GM19397 (cell line): ENCODE results near the gene ZNF518B.

Source experiments
- ATAC-seq: cut with Tn5 transposase; IDR thresholded peaks from one replicate; pipeline ENCODE4 v1.9.1; 2021; ENCODE audit warnings: mild to moderate bottlenecking, moderate library complexity; ENCODE audit not compliant: unreplicated experiment

Gene ZNF518B, protein sequence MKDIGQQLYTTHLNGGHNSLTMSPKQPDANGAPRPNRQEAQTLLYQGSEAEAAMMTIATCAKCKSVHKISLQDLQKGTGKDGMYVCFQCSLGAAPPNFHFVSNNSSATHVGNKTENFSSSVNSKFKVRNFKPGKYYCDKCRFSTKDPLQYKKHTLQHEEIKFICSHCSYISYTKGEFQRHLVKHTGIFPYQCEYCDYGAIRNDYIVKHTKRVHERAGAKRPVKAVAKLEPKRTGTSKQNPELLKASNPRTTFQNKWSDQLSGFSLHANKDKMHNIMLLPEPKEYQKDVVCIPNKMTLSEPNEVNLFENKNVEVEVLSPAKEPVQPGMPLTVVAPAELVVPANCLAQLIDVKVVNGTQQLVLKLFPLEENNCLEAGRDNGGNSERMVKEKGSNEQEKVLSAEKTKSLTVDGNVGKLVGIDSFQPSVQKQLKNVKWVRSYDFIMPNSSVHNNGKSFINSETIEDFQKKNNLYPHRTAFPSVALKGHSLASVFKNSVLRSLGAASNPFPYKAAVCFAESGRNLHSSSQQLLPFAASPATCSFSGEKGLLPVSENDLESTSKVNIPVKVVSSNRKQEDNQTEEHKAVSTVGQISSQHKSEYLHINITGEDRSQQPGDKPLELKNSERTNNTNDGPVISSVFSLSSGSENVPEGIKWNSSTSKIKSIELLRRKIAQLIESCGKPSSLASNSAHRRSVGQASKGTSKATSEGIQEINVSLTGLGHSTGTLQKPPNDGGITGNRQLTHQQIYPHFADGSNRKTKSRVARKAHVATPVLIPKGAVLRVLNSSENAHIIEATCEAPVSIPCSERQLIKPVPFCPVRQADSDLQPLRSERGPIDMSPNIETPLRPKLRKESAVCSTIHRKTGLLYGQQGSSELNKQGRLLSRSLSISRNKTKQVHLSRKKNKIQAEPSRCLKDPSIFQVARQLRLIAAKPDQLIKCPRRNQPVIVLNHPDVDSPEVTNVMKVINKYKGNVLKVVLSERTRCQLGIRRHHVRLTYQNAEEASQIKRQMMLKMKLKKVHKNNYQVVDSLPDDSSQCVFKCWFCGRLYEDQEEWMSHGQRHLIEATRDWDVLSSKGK

DNA sequence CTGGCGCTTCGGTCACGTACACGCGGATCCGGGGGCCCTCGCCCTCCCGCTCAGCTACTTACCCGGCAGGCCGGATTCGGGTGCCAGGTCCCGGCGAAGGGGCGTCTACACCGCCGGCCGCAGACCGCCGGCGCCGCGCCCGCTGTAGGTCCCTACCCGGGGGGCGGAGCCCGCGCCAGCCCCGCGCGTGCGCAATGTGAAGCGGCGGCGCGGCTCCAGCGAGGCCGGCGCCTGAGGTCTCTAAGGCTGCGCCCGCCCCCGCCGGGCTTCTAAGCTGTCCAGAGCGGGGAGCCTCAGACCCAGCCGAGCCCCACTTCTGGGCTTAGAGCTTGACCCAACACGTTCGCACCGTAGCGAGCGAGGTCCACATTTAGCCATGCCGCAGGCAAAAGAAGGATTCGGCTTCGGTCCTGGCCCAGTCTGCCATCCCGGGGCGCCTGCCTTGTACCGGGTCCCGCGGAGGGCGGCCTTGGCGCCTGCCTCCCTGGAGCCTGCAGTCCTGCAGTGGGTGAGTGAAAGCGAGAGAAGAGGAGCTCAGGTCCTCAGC lies at the start of gene ZNF518B:
Gene ZNF518B, minus strand, starts transcription at position 172 of the 547 bp plus-strand sequence. CDS start 11,098 bp downstream, outside the sequence.
- peak; percentile 73 for ATAC-seq

- no peak for ATAC-seq
Observed at GRCh38 chr4:10506077-10506476, 48.9 kb upstream of the ZNF518B start.

DNA sequence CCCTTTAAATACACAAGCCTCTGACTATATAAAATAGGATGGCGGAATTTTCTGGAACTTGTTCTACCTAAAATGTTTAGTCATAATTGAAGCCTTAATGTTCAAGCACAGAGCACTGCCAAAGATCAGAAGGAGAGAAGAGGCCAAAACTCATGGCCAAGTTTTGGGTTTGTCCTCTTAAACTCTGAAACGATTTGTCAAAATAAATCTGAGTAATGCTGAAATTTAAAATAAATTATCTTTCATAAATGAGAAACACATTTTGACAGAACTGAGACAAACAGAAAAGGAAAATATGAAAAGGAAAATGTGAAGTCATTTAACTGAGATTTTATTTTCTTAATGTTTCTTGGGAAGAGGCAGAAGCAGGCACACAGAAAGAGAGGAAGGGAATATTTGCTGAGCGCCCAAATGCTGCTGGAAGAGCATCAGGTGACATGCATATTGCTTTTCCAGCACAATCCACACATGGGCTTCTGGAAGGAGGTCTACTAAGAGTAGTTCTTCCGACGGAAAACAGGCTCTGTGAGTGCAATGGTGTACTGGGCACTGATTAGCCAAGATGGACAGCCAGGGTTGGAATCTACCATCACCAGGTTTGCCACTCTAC lies 47.4 kb upstream of the ZNF518B start:
- ATAC-seq = no peak

DNA sequence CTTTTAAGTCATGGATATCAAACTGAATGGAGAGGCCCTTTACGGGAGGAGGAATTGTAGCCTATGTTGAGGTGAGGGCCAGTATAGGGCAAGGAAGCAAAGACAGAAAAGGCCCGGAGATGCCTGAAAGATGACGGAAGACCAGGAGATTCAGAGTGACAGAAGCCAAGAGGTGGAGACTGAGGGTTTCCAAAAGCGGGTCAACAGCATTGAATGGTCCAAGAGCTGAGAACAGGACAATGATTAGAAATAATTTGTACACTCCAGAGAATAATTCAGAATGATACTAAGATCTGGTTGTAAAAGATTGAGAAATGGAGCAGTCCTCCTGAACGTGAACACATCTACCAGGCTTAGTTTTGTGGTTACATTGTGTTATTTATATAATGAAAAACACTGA lies 45.5 kb upstream of the ZNF518B start:
- ATAC-seq = no peak

DNA sequence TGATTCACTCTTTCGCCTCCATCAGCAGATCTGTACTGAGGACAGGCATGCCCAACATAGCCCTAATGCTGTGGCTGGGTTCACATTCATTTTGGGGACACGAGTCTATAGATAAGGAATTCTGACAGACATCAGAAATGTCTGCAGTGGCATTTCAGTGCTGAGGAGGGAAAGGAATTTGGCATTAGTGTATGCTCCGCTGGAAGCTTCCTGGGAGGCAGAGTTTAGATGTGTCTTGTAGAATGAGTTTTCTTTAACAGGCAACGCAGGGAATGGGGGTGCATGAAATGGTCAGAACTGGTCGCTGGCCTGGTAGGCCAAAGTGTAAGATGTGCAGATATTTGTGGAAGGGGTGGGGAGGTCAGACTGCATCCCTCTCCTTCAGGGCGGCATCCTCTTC lies 43.5 kb upstream of the ZNF518B start:
- ATAC-seq = no peak

DNA sequence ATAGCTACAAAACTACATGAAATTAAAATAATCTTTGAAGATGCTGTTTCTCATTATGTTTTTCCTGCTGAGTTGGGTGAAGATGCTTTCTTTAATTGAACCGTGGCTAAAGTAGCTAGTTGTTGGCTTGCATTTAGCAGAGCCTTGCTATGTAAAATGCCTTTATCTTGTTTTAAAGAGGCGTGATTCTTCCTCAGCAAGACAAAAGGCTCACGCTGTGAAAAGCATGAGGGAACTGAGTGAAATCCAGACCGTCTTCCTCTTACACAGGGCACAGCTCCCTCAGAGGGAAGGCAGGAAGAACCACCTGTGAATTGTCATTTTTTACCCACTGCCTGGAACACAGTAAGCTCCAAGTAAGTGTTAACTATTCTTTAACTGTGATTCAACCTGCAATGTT lies 39.0 kb upstream of the ZNF518B start:
- ATAC-seq = no peak

GRCh38 chr4:10495651-10496050 lies 38.4 kb upstream of the ZNF518B start:
- ATAC-seq = no peak

- no peak for ATAC-seq
Observed at GRCh38 chr4:10492464-10492863, 35.2 kb upstream of the ZNF518B start.

- ATAC-seq = no peak
Observed at GRCh38 chr4:10491401-10491800, 34.2 kb upstream of the ZNF518B start.

DNA sequence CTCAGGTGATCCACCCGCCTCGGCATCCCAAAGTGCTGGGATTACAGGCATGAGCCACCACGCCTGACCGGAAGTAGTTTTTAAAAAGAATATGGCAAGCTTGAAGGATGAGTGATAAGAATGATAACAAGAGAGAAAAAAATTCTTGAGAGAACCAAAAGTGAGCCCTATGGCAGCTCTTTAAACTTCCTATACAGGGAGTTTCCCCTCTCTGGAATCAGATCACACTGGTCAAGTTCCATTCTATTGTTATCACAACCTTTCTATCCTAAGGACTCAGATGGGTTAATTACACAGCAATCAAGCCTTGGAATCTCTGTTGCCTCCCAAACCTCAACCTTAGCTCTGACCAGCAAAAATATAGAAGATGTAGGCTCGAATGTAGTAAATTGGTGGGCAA lies 33.8 kb upstream of the ZNF518B start:
- ATAC-seq = no peak

DNA sequence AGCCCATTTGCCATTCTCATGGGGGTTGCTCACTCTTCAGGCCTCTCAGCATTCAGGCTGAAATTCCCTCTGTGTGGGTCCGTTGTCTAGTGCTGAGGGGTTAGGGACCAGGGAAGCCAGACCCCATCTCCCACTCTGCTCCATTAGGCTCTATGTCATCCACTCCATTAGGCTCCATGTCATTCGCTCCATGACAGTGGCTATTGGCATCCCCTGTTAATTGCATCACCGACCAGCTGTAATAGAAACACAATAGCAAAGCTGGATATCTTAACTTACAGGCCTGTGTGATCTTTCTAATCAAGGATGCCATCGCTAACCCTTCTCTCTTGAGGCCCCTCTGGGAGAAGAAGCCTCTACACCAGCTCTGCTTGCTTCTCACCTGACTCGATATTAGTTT lies 25.7 kb upstream of the ZNF518B start:
- ATAC-seq = no peak

DNA sequence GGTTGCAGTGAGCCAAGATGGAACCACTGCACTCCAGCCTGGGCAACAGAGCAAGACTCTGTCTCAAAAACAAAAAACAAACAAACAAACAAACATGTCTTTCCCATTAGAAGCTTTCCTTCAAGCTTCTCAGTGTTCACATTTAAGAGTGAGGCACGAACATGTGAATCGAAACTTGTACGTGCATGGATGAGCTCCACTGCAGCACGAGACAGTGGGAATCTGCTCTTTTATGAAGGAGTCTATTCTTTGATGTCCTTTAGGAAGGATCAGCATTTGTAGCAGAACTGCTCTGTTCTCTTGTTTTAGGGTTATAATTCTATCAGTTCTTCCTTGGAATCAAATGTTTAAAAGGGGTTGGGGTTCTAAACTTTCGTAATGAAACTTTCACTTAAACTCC lies 23.4 kb upstream of the ZNF518B start:
- no peak for ATAC-seq

GRCh38 chr4:10478621-10479020 lies 21.4 kb upstream of the ZNF518B start:
- ATAC-seq = no peak

DNA sequence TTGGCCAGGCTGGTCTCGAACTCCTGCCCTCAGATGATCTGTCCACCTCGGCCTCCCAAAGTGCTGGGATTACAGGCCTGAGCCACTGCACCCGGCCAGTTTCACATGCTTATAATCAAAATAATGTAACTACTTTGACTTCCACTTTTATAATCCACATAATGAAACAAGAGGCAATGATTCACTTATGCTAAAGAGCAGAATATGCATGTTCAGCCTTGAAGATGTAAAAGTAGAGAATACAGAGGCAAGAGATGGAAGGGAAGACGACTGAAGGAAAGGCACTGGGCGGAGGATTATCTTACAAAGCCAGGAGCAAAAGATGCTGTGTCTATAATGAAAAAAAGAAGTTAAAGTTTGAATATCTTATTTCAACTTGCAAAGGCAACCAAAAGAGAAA lies 13.3 kb upstream of the ZNF518B start:
- ATAC-seq = no peak

DNA sequence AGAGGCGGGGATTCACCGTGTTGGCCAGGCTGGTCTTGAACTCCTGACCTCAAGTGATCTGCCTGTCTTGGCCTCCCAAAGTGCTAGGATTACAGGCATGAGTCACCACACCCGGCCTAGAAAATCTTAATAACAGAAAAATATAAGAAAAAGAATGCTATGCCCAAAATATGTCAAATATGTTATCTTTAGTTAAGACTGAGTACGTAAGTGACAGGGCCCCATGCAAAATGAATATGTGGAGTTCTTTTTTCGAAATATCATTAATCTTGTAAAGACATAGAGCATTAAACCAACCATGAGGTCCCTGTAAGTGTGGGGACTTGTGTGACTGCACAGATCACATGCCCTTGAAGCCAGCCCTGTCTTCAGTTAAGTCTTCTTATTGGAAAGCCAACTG lies 8.9 kb upstream of the ZNF518B start:
- no peak for ATAC-seq

GRCh38 chr4:10462876-10463275 lies 5.7 kb upstream of the ZNF518B start:
- no peak for ATAC-seq

DNA sequence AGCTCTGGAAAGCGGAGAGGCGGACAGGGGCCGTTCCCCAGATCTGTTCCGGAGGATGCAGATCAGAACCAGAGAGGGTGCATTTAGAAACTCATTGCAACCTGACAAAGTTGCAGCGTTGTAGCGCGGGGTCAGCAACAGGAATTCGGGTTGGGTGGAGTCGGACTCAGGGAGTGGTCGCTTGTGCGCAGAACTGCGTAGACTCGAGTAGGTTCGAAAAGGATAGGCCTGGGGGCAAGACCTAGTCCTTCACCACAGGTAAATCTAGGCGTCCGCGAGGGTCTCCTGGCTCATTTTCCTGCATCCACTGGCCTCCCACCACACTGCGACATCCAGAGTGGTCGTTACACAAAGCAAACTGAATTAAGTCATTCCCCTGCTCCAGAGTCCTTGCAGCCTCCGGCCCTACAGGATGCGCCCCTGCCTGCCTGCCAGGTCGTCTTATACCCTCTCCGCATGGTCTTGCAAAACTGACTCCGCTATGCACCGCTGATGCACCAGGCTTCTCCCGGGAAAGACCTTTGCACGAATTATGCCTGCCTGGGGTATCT lies 4.7 kb upstream of the ZNF518B start:
- ATAC-seq = no peak

DNA sequence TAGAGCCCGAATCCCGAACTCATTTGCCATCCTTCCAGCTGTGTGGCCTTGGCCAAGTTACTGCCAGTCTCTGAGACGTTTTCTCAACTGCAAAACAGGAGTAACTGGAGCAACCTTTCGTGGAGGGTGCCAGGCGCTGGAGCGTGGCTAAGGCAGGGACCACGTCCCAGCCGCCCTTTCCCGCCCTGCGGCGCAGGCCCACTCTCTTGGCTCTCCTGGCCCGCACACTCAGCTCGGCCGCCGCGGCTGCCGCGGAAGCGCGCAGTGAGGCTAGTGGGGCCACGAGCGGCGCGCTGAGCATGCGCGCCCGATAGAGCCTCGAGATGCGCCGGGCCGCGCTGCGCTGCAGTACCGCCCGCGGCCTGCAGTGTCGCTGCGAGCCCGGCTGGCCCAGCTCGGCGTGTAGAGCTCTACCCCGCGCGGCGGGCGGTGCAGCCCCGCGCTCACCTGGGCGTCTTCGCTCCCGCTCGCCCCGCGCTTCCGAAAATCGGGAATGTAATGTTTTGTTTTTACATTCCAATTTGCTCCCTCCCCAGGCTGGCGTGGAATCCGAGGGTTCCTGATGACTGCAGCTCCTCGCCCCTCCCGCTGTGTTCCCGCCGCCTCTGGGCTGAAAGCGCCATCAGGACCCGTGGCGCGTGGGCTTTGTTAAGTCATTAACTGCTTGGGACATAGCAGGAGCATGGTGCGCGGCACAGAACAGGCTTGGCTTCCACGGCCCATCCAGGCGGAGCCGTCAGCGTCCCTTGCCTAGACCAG lies 4.0 kb upstream of the ZNF518B start:
- peak; percentile 73 for ATAC-seq

DNA sequence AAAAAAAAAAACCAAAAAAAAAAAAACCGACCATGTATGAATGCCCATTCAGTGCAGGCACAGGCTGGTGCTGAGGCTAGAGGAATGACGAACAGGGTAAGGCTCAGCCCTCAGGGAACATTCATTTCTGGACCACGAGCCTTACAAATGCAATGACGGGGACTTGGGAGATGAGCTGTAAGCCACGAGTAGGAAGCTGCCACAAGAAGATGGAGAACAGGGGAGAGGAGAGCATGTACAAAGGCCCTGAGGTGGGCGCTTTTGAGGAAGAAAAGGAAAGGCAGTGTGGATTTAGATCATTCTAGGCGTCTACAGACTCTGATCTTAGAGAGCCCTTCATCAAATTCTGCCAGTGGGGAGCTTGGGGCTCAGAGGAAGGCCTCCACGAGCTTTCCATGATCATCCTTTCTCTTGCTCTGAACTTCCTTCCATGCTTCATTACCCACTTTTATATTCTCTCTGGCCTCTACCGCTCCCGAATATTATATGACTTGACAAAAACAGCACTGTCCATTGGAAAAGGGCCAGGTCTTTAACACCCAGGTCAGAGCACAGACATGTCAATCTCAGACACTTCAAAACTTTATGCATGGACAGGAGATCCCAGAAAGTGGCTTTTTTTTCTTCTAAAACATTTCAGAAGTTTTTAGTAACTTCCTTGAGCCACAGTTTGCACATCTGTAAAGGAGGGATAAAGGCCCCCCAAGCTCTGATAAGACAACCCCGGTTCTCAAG lies 3.3 kb upstream of the ZNF518B start:
- ATAC-seq = no peak
